IPS-NIHi7 (cell line): ENCODE results near the gene ZNF316.
"Not testable (repeated sequence)": the region's sequence is repeated elsewhere in the genome, so short reads cannot be mapped to it uniquely, and the experiment has no call there.

ENCODE experiments used
- DNase-seq: peaks from one replicate; pipeline ENCODE4 v3.0.0; 2012; ENCODE audit warnings: mixed read lengths; ENCODE audit errors: extremely low spot score

The ZNF316 gene

GRCh38 chr7:6621195-6622133 lies 15.7 kb upstream of the ZNF316 start:
- DNase-seq = no peak

GRCh38 chr7:6622134-6622710 lies 14.9 kb upstream of the ZNF316 start:
- no peak for DNase-seq

GRCh38 chr7:6623589-6624245 lies 13.4 kb upstream of the ZNF316 start:
- no peak for DNase-seq

DNA sequence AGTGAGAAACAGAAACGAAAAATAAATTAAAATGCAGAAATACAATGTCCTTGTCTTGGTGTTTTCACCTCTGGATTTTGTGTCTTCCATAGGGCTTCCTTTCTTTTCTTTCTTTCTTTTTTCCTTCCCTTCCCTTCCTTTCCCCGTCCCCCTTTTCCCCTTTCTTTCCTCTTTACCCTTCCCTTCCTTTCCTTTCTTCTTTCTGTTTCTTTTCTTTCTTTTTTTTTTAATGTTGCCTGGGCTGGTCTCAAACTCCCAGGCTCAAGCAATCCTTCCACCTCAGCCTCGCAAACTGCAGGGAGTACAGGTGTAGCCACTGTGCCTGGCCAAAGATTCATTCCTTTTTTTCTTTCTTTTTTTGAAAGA lies 12.9 kb upstream of the ZNF316 start:
- no peak for DNase-seq

DNA sequence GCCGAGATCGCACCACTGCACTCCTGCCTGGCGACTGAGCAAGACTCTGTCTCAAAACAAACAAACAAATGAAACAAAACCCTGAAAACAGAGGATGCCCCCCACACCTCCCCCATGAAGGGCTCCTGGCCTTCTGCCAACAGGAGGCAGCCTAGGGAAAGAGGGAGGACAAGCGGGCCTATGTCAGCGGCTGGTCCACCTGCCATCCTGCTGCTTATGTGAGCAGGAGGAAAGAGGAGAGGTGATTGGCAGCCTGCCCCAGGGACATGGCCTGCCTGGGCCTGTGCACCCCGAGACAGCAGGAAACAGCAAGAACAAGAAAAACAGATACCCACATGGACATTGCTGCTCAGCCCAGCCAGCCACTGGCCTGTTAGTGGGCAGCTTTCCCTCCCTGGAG lies 9.1 kb upstream of the ZNF316 start:
- DNase-seq = no peak

DNA sequence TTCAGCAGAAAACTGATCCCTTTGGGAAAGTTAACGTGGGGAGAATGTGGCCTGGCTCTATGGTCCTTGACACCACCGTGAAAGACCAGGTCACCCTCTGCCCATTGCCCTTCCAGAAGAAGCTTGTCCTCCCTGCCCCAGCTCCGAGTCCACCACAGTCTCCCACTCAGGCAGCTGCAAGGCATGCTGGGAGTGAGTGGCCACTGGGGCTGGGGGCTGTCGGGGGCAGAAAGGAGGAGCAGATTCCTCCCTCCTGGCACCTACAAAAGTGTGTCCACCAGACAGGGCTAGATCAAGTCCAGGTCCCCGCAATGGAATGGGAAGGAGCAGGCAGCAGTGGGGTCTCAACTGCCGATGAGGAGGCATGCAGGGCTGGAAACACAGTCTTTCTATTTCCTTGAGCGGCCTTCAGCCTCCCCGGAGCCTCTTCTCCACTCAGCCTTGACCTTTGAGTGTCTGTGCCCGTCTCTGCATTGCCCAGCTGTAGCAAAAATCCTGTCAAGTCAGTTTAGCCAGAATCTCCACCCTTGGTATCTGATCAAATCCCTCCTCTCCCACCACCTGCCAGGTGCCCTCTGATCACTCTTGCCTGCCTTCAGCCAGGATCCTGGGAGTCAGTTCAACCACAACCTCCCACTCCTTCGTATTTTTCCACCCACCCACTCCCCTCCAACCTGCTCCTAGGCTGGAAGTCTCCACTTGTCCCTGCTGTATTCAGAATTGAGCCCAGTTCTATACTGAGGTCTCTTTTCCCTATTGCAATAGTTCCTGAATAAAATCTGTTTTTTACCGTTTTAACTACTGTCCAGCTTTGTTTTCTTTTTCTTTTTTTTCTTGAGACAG lies 6.9 kb upstream of the ZNF316 start:
- no peak for DNase-seq

- no peak for DNase-seq
Measured at GRCh38 chr7:6631605-6632004, 5.5 kb upstream of the ZNF316 start.

GRCh38 chr7:6634021-6634420 lies 3.1 kb upstream of the ZNF316 start:
- no peak for DNase-seq

DNA sequence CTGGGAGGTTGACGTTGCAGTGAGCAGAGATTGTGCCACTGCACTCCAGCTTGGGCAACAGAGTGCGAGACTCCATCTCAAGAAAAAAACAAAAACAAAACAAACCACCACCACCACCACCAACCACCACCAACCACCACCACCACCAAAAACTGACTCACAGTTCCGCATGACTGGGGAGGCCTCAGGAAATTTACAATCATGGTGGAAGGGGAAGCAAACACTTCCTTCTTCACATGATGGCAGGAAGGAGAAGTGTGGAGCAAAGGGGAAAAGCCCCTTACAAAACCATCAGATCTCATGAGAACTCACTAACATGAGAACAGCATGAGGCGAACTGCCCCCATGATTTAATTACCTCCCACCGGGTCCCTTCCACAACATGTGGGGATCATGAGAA lies 2.1 kb upstream of the ZNF316 start:
- not testable (repeated sequence) for DNase-seq

DNA sequence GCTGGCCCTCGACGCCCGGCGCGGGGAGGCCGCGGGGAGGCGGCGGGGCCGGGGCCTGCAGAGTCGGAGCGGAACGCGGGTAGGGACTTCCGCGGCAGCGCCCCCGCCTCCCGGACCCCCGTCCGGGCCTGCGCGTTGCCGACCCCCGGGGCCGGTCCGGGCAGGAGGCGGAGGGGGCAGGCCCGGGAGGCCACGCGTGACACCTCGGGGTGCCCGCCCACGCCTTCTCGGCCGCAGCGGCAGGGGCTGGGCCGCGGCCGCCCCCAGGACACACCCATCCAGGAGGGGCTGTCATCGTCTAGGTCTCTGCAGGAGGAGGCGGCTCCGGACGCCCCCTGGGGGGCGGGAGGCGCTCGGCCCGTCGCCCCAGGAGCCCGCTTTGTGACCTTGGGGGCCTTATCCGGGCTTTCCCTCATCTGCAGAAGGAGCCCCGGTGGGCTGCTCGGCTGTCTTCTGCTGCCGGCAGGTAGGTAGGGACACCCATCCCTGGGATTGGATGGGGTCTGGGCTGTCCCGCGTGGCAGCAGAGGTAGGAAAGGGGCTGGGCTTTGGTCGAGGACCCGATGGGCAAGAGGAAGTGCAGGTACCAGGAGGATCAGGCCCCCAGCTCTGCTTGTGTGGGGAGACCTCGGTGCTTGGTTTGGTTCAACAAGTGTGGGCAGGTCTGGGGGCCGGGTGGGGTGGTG lies 569 bp downstream of the ZNF316 start:
- peak; percentile 81 for DNase-seq

- no peak for DNase-seq
Measured at GRCh38 chr7:6639032-6639431, 1.9 kb downstream of the ZNF316 start.

GRCh38 chr7:6639627-6640026 lies 2.5 kb downstream of the ZNF316 start:
- no peak for DNase-seq

- DNase-seq = peak; percentile 84
Measured at GRCh38 chr7:6640246-6640721, 3.2 kb downstream of the ZNF316 start.

DNA sequence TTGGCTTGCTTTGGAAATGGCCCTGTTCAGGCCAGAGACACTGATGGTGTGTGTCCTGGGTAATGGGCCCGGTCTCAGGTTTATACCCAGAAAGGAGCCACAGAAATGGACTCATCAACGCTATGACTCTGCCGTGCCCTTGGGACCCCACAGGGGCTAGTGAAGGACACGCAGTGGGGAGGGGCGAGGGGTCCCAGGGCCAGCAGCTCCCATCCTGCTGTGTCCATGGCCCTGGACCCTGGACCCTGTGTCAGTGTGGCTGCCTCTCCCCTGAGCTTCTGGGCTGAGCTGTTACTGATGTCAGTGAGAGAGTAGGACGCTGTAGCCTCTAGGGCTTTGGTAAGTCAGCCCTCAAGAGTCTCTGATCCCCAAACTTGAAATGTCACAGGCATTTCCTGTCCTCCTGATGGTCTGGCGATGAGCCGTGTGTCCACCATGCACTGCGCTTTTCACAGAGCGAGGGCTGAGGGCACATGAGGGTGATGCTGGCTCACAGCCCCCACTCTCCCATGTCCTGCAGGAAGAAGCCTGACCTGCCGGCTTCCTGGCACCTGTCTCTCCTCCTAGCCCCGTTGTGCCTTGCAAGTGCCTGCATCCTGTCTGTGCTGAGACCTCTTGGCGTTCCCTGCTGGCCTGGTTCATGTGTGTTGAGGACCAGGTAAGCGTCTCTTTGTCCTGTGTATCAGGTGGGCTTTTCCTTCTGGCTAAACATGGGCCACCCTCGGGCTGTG lies 4.4 kb downstream of the ZNF316 start:
- DNase-seq = no peak

DNA sequence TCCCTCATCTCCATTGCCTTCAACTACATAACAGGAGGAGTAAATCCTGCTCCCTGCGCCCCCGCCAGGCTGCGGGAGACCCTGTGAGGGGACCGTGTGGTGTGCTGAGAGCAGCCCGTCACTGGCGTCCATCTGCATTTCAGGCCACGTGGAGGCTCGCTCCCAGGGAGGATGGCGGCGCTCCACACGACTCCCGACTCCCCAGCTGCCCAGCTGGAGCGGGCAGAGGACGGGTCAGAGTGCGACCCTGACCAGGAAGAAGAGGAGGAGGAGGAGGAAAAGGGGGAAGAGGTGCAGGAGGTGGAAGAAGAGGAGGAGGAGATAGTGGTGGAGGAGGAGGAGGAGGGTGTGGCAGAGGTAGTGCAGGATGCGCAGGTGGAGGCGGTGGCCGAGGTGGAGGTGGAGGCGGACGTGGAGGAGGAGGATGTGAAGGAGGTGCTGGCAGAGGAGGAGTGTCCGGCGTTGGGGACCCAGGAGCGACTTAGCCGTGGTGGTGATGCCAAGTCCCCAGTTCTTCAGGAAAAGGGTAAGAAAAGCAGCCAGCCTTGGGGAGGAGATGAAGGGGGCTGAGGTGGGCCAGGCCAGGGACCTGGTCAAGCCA lies 5.2 kb downstream of the ZNF316 start:
- no peak for DNase-seq

DNA sequence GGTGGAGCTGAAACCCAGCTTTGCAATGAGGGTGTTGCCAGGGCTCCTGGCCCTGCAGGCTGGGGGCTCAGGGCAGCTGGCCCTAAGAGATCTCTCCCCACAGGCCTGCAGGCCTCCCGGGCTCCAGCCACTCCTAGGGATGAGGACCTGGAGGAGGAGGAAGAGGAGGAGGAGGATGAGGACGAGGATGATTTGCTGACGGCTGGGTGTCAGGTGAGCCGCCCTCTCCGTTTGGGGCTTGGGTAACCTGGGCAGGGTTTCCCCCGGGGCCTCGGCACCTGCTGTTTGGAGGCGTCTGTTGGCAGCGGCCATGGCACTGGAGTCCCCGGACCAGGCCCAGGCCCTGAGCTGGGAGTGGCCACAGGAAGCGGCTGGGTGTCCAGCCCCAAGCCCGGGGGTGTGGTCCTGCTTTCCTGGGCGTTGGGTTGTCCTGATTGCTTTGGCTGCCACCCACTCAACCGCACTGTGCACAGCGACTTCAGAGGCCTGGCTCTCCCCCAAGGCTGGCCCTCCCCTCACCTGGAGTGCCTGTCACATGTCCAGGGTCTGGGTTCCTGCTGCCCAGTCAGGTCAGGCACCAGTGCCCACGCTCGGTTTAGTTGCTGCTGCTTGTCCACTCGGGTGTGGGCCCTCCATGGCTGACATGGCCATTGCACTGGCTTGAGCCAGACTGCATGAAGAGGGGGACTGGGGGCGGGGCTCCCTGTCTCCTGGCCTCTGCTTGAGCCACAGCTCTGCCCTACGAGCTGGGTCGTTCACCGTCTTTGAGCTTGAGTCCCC lies 5.9 kb downstream of the ZNF316 start:
- no peak for DNase-seq

- DNase-seq = no peak
Measured at GRCh38 chr7:6643915-6644625, 7.0 kb downstream of the ZNF316 start.

GRCh38 chr7:6644728-6645127 lies 7.6 kb downstream of the ZNF316 start:
- no peak for DNase-seq

- DNase-seq = no peak
Measured at GRCh38 chr7:6646465-6646864, 9.3 kb downstream of the ZNF316 start.
